BJ (cell line): ENCODE data around the gene TBL1X. TPM values are rescaled to one million over a fixed set of nuclear protein-coding genes. Genes with fewer than 3 reads are reported as not detected.

Experiments
- CTCF ChIA-PET: fragments of 350-600 bp; formaldehyde crosslinking; extraction: SDS; loops from one replicate; lab custom pipeline; 2021; ENCODE audit warnings: antibody characterized with exemption, inconsistent platforms; lab: Yijun Ruan, JAX
- POLR2A ChIA-PET: fragments of 300-600 bp; sonication (Branson Sonifier 250); formaldehyde crosslinking; extraction: SDS; loops from one replicate; lab custom pipeline; 2021; ENCODE audit warnings: antibody characterized with exemption; lab: Charles Lee
- DNase-seq: peaks from one replicate; pipeline ENCODE4 v3.0.0-alpha.2; 2011; ENCODE audit warnings: low read depth
- H3K27me3 ChIP-seq: 2 replicates; pipeline ENCODE4 v1.6.0; 2011; ENCODE audit warnings: low read length; ENCODE audit not compliant: control insufficient read depth, insufficient read depth
- H3K36me3 ChIP-seq: 2 replicates; pipeline ENCODE4 v1.5.1; 2011; ENCODE audit warnings: low read length; ENCODE audit not compliant: control insufficient read depth, insufficient read depth
- H3K4me3 ChIP-seq: 2 replicates; pipeline ENCODE4 v1.5.1; 2011; ENCODE audit warnings: low read depth, mild to moderate bottlenecking, control low read depth, low read length
- polyA plus RNA-seq: library from polyadenylated mRNA; depleted of rRNA; stranded (reverse); fragments of >200 nt; gene quantifications from 2 replicates; pipeline ENCODE4 v1.2.3, GENCODE V29; 2011
- TF ChIP-seq, protein P1 (sequence below): IDR thresholded peaks from 2 replicates; pipeline ENCODE4 v1.5.1; 2011; ENCODE audit warnings: low read depth, mild to moderate bottlenecking, control low read depth, inconsistent platforms, low read length, moderate library complexity; ENCODE audit not compliant: insufficient read depth

Gene TBL1X
- polyA plus RNA-seq, 1 experiment = 13.2 TPM

DNA sequence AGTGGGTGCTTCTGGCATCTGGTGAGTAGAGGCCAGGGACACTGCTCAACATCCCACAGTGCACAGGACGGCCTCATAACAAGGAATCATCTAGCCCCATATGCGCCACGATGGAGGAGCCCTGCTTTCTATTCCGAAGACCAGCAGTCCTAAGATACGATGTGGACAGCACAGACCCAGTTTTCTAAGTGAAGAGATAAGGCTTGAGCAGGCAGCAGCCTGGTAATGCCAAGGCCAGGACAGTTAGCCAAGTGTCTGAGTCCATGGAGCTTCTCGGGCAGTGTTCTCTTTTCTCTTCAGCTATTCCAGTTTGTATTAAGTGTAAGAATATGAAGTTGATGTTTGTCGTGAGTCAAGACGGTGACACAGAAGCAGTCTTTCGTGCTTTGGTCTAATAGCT lies 112.7 kb downstream of the TBL1X start:
- Histone ChIP-seq H3K36me3 (no peaks in the 10 kb centered on the region), H3K27me3 (no peaks in the 10 kb centered on the region), H3K4me3 (no peak overlapping the region)
- TF ChIP-seq, protein P1, sequence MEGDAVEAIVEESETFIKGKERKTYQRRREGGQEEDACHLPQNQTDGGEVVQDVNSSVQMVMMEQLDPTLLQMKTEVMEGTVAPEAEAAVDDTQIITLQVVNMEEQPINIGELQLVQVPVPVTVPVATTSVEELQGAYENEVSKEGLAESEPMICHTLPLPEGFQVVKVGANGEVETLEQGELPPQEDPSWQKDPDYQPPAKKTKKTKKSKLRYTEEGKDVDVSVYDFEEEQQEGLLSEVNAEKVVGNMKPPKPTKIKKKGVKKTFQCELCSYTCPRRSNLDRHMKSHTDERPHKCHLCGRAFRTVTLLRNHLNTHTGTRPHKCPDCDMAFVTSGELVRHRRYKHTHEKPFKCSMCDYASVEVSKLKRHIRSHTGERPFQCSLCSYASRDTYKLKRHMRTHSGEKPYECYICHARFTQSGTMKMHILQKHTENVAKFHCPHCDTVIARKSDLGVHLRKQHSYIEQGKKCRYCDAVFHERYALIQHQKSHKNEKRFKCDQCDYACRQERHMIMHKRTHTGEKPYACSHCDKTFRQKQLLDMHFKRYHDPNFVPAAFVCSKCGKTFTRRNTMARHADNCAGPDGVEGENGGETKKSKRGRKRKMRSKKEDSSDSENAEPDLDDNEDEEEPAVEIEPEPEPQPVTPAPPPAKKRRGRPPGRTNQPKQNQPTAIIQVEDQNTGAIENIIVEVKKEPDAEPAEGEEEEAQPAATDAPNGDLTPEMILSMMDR = no peak
- CTCF ChIA-PET = no interaction called here
- no peak for DNase-seq
- POLR2A ChIA-PET = no interaction called here

GRCh38 chrX:9578083-9578779 lies 113.4 kb downstream of the TBL1X start:
- H3K4me3 ChIP-seq = no peak overlapping the region
- CTCF ChIA-PET = no interaction called here
- TF ChIP-seq, protein P1 = no peak

GRCh38 chrX:9581771-9582385 lies 117.0 kb downstream of the TBL1X start:
- Histone ChIP-seq H3K27me3 (no peaks in the 10 kb centered on the region), H3K36me3 (no peaks in the 10 kb centered on the region), H3K4me3 (no peak overlapping the region)
- TF ChIP-seq, protein P1 = no peak
- CTCF ChIA-PET = no interaction called here
- POLR2A ChIA-PET = no interaction called here
- no peak for DNase-seq

More at GRCh38 chrX:9578083-9578779, 113.4 kb downstream of the TBL1X start:
- POLR2A ChIA-PET = no interaction called here
- no peaks in the 10 kb centered on the region for H3K36me3 ChIP-seq
- DNase-seq = no peak
- H3K27me3 ChIP-seq = no peaks in the 10 kb centered on the region

DNA sequence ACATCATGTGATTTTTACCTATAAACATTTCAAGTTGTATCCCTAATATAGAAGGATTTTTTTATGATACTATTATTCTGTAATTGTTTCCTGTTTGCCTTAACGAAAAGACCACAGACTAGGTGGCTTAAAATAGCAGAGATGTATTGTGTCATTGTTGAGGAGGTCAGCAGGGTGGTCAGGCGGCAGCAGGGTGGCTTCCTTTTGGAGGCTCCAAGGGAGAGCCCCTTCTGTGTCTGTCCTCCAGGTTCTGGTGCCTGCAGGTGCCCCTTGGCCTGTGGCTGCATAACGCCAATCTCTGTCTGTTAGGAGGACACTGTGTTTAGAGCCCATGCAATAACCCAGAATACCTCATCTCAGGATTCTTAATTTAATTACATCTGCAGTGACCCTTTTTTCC lies 118.1 kb downstream of the TBL1X start:
- Histone ChIP-seq H3K27me3 (no peaks in the 10 kb centered on the region), H3K36me3 (no peaks in the 10 kb centered on the region), H3K4me3 (no peak overlapping the region)
- POLR2A ChIA-PET = no interaction called here
- TF ChIP-seq, protein P1 = no peak
- no peak for DNase-seq
- CTCF ChIA-PET = no interaction called here

GRCh38 chrX:9586992-9587392 lies 122.1 kb downstream of the TBL1X start:
- ChIA-PET POLR2A (no interaction called here), CTCF (no interaction called here)
- TF ChIP-seq, protein P1 = no peak
- DNase-seq = no peak
- no peaks in the 10 kb centered on the region for H3K27me3 ChIP-seq
- H3K4me3 ChIP-seq = no peak overlapping the region
- no peaks in the 10 kb centered on the region; the same call in 1 of the 2 replicates for H3K36me3 ChIP-seq
